K562 (cell line): ENCODE data around the gene MRPL32. TPM values are rescaled to one million over a fixed set of nuclear protein-coding genes. Genes with fewer than 3 reads are reported as not detected.

ENCODE experiments used
- C11orf30 ChIP-seq: fragments of 450-650 bp; IDR thresholded peaks from 2 replicates; pipeline ENCODE4 v1.6.1; 2016; ENCODE audit warnings: low read depth, mild to moderate bottlenecking
- CCNT2 ChIP-seq: IDR thresholded peaks from 2 replicates; pipeline ENCODE4 v1.6.1; 2011; ENCODE audit warnings: borderline replicate concordance, low read depth, mild to moderate bottlenecking, moderate library complexity, mixed read lengths, low read length; ENCODE audit not compliant: insufficient read length; ENCODE audit errors: extremely low read depth
- CHCHD3 ChIP-seq: fragments of 250-450 bp; sonication (Bioruptor Pico); IDR thresholded peaks from 2 replicates; pipeline ENCODE4 v2.1.2; 2022; ENCODE audit warnings: mild to moderate bottlenecking
- DACH1 ChIP-seq: fragments of 450-650 bp; IDR thresholded peaks from 2 replicates; pipeline ENCODE4 v1.6.1; 2018; ENCODE audit not compliant: partially characterized antibody
- GATAD2B ChIP-seq: fragments of 450-650 bp; IDR thresholded peaks from 2 replicates; pipeline ENCODE4 v1.6.1; 2017; ENCODE audit warnings: mild to moderate bottlenecking, borderline replicate concordance
- KDM4B ChIP-seq, 2 experiments: fragments of 450-650 bp in 1 of 2; sonication (generic) in 1 of 2; IDR thresholded peaks; 2 replicates each; pipeline ENCODE4 v1.6.1; 2016 to 2017; ENCODE audit warnings: borderline replicate concordance in 2 of 2, antibody characterized with exemption in 1 of 2, low read depth in 1 of 2, mild to moderate bottlenecking in 1 of 2
- MAFF ChIP-seq: IDR thresholded peaks from 2 replicates; pipeline ENCODE4 v1.6.1; 2012; ENCODE audit warnings: low read length, improper control_type of control experiment
- NFE2 ChIP-seq: IDR thresholded peaks from 2 replicates; pipeline ENCODE4 v1.6.1; 2014; ENCODE audit warnings: antibody characterized with exemption, low read depth
- NFIC ChIP-seq: fragments of 450-650 bp; IDR thresholded peaks from 2 replicates; pipeline ENCODE4 v1.6.1; 2017; ENCODE audit warnings: mild to moderate bottlenecking, inconsistent platforms
- NFYB ChIP-seq: IDR thresholded peaks from 2 replicates; pipeline ENCODE4 v1.6.1; 2011; ENCODE audit warnings: mild to moderate bottlenecking, moderate library complexity; ENCODE audit not compliant: insufficient read length; ENCODE audit errors: extremely low read depth
- PRMT5 ChIP-seq: sonication (generic); formaldehyde crosslinking; IDR thresholded peaks from 2 replicates; pipeline ENCODE4 v1.5.0; 2020; ENCODE audit warnings: missing genetic modification reagents
- SAFB2 ChIP-seq: fragments of 200-400 bp; formaldehyde crosslinking; IDR thresholded peaks from 2 replicates; pipeline ENCODE4 v1.6.1; 2018; ENCODE audit warnings: borderline replicate concordance, low read length, low read depth, moderate library complexity; ENCODE audit not compliant: severe bottlenecking
- STAG1 ChIP-seq: sonication (generic); formaldehyde crosslinking; IDR thresholded peaks from 2 replicates; pipeline ENCODE4 v1.5.0; 2020; ENCODE audit warnings: missing genetic modification reagents, borderline replicate concordance
- TRIM24 ChIP-seq, 2 experiments: fragments of 450-650 bp; IDR thresholded peaks; 2 replicates each; pipeline ENCODE4 v1.6.1; 2016
- ZEB2 ChIP-seq: fragments of 450-650 bp; IDR thresholded peaks from 2 replicates; pipeline ENCODE4 v1.6.1; 2016
- ZNF232 ChIP-seq: sonication (generic); formaldehyde crosslinking; IDR thresholded peaks from 2 replicates; pipeline ENCODE4 v1.8.0; 2022; ENCODE audit warnings: mild to moderate bottlenecking, missing genetic modification reagents
- ZNF449 ChIP-seq: fragments of 250-450 bp; sonication (Bioruptor Pico); IDR thresholded peaks from 2 replicates; pipeline ENCODE4 v1.8.0; 2022; ENCODE audit warnings: moderate library complexity, mild to moderate bottlenecking, inconsistent platforms
- ZNF518B ChIP-seq: fragments of 250-450 bp; sonication (Bioruptor Pico); IDR thresholded peaks from 2 replicates; pipeline ENCODE4 v1.5.0; 2021; ENCODE audit warnings: mild to moderate bottlenecking, moderate library complexity
- ZNF592 ChIP-seq: fragments of 450-650 bp; IDR thresholded peaks from 2 replicates; pipeline ENCODE4 v1.6.1; 2017; ENCODE audit warnings: antibody characterized with exemption, mild to moderate bottlenecking
- polyA plus RNA-seq, 8 experiments: library from polyadenylated mRNA; depleted of rRNA in 4 of 8; stranded (reverse) in 5 of 8; unstranded in 3 of 8; fragments of >200 nt; fragmentation: Nextera tagmentation in 2 of 8; fragmentation: Illumina TruSeq in 1 of 8; extraction: Ambion mirVana in 2 of 8; extraction: Trizol in 1 of 8; gene quantifications; 2 replicates each; pipeline versions ENCODE4 v1.2.1 to v1.2.3, GENCODE V29; 2011 to 2014; ENCODE audit warnings: inconsistent platforms in 1 of 8, missing spikeins in 1 of 8
- total RNA-seq, 7 experiments: library from RNA; depleted of rRNA in 6 of 7; stranded (reverse); fragments of >200 nt in 6 of 7; fragmentation: Illumina TruSeq in 2 of 7; extraction: Trizol in 2 of 7; gene quantifications; 2 replicates each; pipeline versions ENCODE4 v1.2.1 to v1.2.3, GENCODE V29; 2011 to 2021; ENCODE audit warnings: low replicate concordance in 1 of 7

MRPL32 gene
- total and polyA plus RNA-seq, 9 of the 15 experiments (the other 6 are each of a cell fraction or from before 2014, with no cell fraction given): 75.5 to 351 (median 138) TPM

- TF ChIP-seq ZNF518B (no peak), PRMT5 (CRISPR knock-in tag) (no peak), SAFB2 (no peak), NFYB (no peak), STAG1 (CRISPR knock-in tag) (no peak), CHCHD3 (CRISPR knock-in tag) (no peak), ZEB2 (no peak), C11orf30 (peak; percentile 79), CCNT2 (no peak), TRIM24 (IDR thresholded peaks at IDR 0.05) (0 out of 4 replicates have a peak, but pooled peaks of 1 of the 2 experiments have one; percentile 14), ZNF592 (peak; percentile 50; the same call in 1 of the 2 replicates), GATAD2B (no peak), KDM4B (IDR thresholded peaks at IDR 0.05; ENCODE audit: borderline replicate concordance in 2 of 2, low read depth in 1 of 2) (no peak), ZNF449 (no peak), NFIC (peak; percentile 92), DACH1 (no peak), ZNF232 (no peak), MAFF (no peak), NFE2 (peak; percentile 78)
Observed at GRCh38 chr7:42893346-42894240, 38.6 kb upstream of the MRPL32 start (continued).
